D341Med (cell line): ENCODE results near the gene UCKL1.

Experiments
- DNase-seq: peaks from one replicate; pipeline ENCODE4 v3.0.0; 2012; ENCODE audit warnings: low spot score

UCKL1 gene

DNA sequence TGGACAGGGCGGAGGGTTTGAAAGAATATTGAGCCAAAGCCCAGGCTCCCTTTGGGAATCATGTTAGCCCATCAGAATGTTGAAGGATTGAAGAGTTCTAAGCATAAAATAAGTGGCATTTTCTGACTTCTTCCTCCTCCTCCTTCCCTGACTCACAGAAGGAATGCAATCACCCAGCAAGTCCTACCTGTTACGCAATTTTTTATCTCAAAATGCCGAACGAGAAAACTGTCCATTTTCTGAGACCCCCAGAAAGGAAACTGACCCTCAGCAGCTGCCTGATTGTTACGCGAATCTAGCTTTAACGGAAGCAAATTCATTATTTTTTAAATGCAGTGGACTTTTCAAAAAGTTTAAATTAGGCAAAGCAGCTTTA lies 66.0 kb downstream of the UCKL1 start:
- DNase-seq = no peak
